ENCODE results near the gene TMEM8B.
A peak's percentile ranks its signal among the peaks of the same experiment; 100 is the strongest.
"Not testable (repeated sequence)": the region's sequence is repeated elsewhere in the genome, so short reads cannot be mapped to it uniquely, and the experiment has no call there.

TMEM8B gene

GRCh38 chr9:35868933-35869332 is 39.9 kb downstream of the TMEM8B start:
- no peak for DNase-seq (ENCODE audit: low read depth)

GRCh38 chr9:35869621-35870216 is 40.7 kb downstream of the TMEM8B start:
- no peak for DNase-seq (ENCODE audit: low read depth)

- no peak for DNase-seq (ENCODE audit: low read depth)
These were observed 41.4 kb downstream of the TMEM8B start, which contains the start of gene OR13J1 for GRCh38 chr9:35870351-35870923. Gene OR13J1 (minus strand): TSS chr9:35870401. CDS start chr9:35870401, 0 bp downstream.

- DNase-seq (ENCODE audit: low read depth), result no peak
These were observed 42.5 kb downstream of the TMEM8B start for GRCh38 chr9:35871545-35871944.

- DNase-seq (ENCODE audit: low read depth), result no peak
These were observed 43.5 kb downstream of the TMEM8B start for GRCh38 chr9:35872505-35872904.

GRCh38 chr9:35882263-35882848 is 53.3 kb downstream of the TMEM8B start:
- peak; percentile 64 for DNase-seq (ENCODE audit: low read depth)

GRCh38 chr9:35882996-35883395 is 54.0 kb downstream of the TMEM8B start:
- DNase-seq (ENCODE audit: low read depth), result no peak

GRCh38 chr9:35884908-35885307 is 55.9 kb downstream of the TMEM8B start:
- DNase-seq (ENCODE audit: low read depth), result not testable (repeated sequence)

GRCh38 chr9:35891646-35892045 is 62.6 kb downstream of the TMEM8B start:
- DNase-seq (ENCODE audit: low read depth), result no peak

GRCh38 chr9:35892051-35892450 is 63.0 kb downstream of the TMEM8B start:
- no peak for DNase-seq (ENCODE audit: low read depth)

GRCh38 chr9:35896570-35896969 is 67.5 kb downstream of the TMEM8B start:
- no peak for DNase-seq (ENCODE audit: low read depth)

GRCh38 chr9:35897376-35898099 is 68.5 kb downstream of the TMEM8B start:
- not testable (repeated sequence) for DNase-seq (ENCODE audit: low read depth)

GRCh38 chr9:35898337-35898736 is 69.3 kb downstream of the TMEM8B start:
- no peak for DNase-seq (ENCODE audit: low read depth)

- DNase-seq (ENCODE audit: low read depth), result no peak
These were observed 70.0 kb downstream of the TMEM8B start for GRCh38 chr9:35899021-35899420.

GRCh38 chr9:35903049-35903448 is 74.0 kb downstream of the TMEM8B start:
- DNase-seq (ENCODE audit: low read depth), result no peak

GRCh38 chr9:35904338-35904737 is 75.3 kb downstream of the TMEM8B start:
- DNase-seq (ENCODE audit: low read depth), result no peak

- DNase-seq (ENCODE audit: low read depth), result no peak
These were observed 76.2 kb downstream of the TMEM8B start for GRCh38 chr9:35905051-35905781.

GRCh38 chr9:35905912-35906679 is 77.1 kb downstream of the TMEM8B start, which contains the start of gene HRCT1:
Gene HRCT1 (plus strand): TSS chr9:35906202. CDS start chr9:35906288, 86 bp downstream.
- DNase-seq (ENCODE audit: low read depth), result no peak

GRCh38 chr9:35906923-35907699 is 78.1 kb downstream of the TMEM8B start:
- no peak for DNase-seq (ENCODE audit: low read depth)

- DNase-seq (ENCODE audit: low read depth), result no peak
These were observed 78.9 kb downstream of the TMEM8B start for GRCh38 chr9:35907711-35908503.

Measured in stimulated activated CD8-positive, alpha-beta memory T cell treated with anti-CD3 and anti-CD28 coated beads, Interleukin-7, amount 100 ng/mL, for 24 hours (primary cell).